ENCODE measurements around the gene VSNL1.

Gene VSNL1

DNA sequence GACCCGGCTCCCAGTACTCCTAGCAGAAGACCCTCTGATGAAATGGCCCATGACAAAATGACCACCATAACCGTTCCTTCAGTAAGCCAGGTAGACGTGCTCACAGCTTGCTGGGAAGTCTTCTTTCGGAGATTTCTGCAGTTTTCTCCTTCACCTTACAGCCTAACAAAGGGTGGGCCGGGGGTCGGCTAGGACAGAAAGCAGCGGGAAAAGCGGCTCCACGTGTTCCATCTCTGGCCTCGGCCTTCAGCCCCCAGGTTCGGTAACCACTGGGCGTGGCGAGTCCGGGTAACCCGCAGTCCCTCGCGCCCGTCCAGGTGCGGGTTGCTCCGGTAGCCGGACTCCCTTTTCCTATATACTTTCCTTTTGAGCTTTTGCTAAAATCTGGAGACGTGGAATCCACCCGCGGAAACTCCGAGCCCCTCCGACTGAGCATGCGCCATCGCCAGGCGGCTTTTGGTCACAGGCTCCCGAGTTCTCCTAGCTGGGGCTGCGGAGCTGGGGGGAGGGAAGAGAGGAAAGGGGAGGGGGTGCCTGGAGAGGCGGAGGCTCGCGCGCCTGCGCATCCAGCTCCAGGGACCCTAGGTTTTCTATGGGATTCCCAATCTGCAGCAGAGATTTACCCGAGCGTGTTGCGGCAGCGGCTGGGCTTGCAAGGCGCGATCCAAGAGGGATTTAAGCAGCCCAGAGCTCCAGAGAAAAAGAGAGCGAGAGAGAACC, at the start of gene VSNL1:
Gene VSNL1 (plus strand): TSS at position 604 of the 720 bp plus-strand sequence. CDS start 51,379 bp downstream, outside the sequence.
- DNase-seq: peak; percentile 95 to 98

DNA sequence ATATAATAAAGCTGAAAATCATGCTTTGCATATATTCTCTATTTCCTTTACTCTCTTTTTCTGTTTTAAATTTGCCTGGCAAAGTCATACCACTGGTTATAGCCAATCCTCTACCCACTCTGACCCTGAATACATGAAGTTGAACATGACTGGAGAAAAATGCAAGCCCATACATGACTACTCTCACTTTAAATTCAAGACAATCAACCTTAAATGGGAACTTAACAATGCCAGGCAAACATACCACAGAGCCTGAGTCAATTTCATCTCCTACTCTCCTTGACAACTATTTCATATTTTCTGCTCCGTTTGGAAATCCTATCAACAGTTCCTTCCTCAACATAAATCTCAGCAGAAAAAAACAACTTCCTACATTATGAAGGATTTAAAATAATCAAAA, 44.9 kb upstream of the VSNL1 start:
- DNase-seq: no peak

DNA sequence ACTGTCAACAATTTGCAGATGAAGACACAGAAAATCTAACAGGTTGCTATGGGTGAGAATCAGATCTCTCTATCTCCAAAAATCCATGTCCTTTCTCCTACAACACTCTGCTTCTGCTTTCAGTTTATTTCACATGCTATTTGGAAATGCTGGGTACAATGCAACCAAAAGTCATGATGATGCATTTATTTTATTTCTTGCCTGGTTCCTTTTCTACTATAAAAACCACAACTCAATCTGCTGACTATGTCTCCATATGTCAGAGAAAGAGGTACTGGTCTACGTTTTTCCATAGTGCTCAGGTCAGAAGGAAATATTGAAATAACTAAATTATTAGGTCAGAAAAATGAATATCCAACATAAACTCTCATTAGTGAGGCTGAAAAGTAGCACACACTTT, 42.8 kb upstream of the VSNL1 start:
- no peak for DNase-seq

DNA sequence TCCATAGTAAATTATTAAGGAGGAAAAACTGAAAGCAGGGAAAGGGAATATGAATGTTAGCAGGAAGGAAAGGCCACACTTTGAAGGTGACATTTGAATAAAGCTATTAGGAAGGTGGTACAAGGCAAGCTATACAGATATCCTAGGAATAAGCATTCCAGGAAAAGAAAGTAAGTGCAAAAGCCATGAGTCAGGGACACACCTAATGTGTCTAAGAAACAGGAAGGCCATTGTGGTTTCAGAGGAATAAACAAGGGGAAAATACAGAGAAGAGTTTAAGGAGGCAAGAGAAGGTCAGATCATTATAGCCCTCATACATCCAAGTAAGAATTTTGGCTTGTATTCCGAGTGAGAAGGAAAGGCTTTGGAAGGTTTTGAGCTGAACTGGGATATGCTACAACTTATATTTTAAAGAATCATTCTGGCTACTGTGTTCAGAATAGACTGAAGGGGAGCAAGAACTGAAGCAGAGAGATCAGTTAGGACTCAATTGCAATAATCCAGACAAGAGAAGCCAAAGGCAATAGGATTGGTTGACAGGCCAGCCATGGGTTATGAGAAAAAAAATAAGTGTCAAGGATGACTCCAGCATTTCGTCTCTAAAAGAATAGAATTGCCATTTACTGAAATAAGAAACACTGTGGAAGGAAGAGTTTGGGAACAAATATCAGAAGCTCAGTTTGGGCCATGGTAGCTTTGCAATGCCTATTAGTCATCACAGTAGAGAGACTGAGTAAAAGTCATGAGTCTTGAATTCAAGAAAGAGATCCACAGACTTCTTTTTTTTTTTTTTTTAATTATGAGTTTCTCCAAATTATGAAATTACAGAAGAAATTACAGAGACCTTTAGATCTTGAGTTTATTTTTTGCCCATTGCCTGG, 33.5 kb upstream of the VSNL1 start:
- DNase-seq: no peak

DNA sequence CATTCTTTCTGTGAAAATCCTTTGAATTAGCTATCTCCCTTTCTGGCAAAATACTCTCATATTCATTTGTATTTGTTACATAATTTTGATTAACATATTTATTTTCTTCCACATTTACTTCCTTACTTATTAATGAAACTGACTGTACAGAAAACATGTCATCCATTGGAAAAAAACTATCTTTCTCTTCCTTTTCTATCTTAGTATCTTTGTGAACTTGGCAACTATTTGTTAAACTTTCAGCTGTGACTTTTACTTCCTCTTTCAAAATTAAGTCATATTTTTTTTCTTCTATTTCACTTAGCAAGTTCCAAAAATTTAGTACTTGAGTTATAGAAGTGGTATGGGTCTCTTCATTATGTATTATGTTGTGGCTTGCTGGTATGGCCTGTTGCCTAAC, 24.8 kb upstream of the VSNL1 start:
- no peak for DNase-seq

DNA sequence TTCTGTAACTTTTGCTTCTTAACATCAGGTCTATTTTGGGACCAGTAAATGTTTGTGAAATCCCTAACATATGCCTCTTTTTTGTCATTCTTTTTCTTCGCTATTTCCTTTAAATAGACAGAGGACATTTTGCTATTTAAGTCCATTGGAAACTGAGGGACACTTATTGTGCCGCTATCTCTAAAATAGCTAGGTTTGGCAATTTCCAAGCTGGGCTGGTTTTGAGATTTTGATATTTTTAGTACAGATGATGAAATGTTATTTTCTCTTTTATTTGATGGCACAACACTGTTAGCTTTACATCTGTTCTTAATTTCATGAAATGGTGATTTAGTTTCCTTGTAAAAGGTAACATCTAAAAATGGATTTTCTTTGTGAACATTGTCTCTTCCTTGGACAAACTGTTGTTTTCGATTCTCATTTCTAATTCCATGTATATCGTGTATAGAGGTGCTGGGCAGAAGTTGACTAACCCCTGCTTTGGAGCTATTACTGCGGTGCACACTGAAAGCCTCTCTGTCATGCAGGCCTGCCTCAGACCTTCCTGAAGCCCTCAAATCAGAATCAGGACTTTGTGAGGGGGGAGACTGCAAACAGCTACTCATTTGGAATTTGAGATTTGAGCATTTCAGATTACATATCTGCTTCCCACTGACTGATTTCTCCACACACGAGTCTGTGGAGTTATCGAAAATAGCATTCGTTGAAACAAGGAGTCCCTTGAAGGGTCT, 22.9 kb upstream of the VSNL1 start:
- DNase-seq: no peak

DNA sequence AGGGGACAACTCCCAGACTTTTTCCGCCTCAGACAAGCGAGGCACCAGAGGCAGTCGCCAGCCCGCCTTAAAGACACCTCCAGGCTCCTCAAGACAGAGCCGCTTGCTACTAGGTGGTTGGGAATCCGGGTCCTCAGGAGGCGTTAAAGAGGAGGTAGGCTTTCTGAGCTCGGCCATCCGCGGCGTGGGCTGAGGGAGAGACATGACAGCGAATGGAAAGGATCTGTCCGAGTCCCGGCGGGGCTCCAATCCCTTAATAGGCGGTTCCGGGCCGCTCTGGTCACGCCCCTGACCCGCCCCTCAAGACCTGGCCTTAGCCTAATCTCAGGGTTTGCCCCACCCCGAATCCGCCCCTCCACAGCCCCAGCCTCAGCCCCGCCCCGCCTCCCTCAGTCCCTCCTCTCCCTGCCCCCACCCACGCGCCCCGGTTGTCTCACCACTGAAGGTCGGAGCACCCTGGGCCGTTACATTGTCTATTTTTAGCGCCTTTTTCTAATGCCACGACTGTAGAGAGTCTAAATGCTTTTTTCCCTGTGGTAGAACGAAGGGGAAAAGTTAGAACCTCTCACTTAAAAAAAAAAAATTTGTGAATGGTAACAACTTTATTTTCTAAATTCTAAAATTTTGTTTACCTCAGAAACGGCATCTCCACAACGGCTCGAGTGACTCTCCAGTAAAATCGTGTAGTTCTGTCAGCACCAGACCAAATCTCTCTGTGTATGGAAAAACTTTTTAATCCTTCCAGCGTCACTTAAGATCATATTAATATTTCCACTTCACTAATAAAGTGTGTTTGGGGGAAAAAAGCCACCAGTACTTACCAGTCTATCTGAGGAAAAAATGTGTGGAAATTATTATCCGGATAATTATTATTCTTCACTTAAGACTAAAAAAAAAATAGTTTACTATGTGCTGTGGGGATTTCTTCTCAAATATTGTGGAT, 22.0 kb upstream of the VSNL1 start, which contains the start of gene RAD51AP2:
Gene RAD51AP2 (minus strand): TSS at position 229 of the 943 bp plus-strand sequence. CDS start 25 bp downstream, at position 204.
- peak; percentile 84 to 88 for DNase-seq

DNA sequence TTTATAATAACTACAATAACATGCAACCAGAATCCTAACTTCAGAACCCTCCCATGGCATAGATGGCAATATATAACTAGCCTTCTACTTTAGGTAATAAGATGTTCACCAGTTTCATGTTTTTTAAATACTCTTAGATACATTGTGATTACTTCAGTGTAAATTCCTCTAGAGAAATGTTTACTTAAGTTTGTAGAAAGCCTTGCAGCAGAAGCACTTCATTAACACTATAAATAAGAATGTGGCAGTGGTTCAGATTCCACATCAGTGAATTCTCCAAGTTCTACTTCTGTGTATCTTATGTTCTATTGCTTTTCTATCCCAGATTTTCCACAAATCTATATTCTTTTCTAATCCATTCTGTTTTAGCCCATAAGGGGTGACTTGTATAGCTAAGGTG, 21.0 kb upstream of the VSNL1 start:
- DNase-seq: no peak

DNA sequence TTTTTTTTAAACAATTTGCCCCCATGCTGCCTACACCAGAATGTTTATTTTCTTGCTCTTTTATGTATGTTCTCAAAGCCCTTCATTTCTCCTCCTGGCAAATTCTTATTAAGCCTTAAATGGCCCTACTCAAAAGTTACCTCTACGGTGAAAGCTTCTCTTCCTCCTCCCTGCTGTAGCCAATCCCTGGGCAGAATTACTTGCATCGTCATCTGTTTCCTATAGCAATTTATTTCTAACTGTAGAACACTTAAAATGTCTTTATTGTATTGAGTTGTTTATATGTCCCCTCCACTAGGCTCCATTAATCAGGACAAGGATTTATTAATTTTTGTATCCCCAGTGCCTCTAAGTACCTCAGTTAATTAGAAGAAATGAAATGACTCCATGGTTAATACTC, 19.7 kb upstream of the VSNL1 start:
- DNase-seq: no peak

DNA sequence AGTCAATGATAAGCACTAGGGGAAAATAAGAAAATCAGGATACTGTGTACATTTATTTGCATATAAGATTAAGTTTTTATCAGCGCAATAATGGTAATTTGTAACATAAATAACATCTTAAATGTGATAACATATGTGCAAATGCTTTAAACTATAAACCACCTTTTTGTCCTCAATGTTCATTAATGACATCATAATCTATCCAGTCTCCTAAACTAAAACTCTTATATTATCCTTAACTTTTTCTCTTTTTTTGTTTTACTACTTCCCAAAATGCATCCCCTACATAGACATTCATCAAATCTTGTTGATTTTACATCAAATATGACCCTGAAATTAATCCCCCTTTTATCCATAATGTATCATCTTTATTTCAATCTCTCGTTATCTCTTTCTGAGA, 18.9 kb upstream of the VSNL1 start:
- no peak for DNase-seq

DNA sequence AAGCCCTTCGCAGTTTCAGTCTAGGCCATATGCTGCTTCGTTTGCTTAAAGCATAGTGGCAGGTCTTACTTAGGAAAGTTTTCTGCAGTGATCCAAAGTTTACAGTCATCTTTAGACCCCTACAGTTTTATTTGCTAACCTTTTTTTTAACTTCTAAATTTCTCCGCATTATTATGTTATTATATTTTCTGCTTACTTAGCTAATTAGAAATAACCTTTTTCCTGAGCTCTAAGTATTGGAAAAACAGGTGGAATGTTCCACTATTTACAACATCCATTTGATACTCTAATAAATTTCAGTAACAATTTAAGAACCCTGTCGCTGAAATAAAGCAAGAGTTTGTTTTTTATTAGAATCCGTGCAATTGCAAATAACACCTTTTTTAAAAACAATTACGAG, 18.2 kb upstream of the VSNL1 start:
- DNase-seq: no peak

DNA sequence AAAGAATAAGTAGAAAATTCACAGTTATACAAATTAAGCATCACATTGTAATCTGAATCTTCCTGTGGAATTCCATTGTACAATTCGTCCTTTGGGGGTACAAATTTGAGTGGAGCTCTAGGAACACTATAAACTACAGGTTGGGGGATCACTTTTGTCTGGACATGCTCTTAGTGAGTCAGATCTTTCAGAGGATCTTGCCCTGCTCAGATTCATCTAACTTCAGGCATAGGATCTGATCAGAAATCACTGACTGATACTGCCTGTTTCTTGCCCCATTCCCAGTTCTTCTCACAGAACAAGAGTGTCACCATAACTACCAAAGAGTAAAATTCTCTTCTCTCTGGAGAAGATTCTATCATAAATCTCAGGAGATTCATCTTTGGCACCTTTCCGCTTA, 10.7 kb upstream of the VSNL1 start:
- DNase-seq: no peak

DNA sequence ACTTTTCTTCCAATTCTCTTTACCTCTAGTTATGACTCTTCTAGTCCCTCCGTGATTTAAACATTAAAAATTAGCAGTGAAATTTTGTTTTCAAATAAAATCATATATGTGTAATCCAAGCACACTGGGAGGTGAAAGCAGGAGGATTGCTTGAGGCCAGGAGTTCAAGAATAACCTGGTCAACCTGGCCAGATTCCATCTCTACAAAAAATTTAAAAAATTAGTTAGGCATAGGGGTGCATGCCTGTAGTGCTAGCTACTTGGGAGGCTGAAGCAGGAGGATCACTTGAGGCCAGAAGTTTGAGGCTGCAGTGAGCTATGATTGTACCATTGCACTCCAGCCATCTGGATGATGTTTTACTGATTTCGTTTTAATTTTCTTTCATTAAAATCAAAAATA, 7.0 kb upstream of the VSNL1 start:
- DNase-seq: no peak

DNA sequence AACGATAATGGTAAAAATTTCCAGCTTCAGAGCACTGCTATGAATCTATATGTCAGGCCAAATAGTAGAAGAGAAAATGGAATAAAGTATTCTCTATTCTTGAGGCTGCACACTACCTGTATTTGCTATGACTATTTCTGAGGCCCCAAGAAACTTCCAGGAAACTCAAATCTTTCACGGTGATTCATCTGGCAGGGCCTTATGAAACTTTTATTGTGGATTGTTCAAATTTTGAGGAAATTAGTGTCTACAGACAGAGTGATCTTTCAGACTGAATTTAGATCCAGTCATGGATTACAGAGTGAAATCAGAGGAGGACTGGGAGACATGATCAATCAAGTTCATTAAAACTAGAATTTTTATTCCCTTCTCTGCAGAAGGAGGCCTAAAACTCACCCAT, 4.1 kb upstream of the VSNL1 start:
- no peak for DNase-seq

DNA sequence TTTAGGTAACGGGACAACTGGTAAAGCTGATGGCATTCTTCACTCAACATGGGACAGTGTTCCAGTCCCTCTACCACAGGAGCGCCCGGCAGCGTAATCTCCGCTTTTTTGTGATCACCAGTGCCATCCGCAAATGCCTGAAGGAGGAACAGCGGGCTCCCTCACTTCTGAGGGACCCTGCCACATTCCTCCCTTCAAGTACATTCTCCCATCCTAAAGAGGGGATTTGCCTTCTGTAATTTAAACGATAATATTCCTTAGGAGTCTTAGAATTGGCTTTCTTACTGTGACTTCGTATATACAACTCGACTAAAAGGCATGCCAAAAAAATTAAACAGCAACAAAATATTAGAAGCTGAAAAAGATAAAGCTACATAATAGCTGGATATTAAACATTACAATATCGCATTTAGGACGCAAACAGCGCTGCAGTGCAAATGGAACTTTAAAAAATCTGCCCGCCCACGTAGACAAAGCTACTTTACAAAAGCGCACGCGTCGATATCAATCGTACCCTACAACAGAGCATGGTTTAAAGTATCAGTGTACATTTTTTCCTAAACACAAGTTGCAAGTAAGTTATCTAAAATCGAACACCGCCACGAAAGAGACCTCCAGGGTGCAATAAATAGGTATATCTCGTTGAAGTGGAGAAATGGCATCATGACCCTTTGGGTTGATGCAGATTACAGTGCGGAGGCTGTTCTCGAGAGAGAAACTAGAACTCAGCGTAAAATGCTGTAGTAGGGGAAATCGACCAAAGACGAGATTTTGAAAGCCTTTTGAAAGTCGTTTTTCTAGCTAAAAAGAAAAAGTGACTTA, 2.3 kb upstream of the VSNL1 start:
- no peak for DNase-seq

DNA sequence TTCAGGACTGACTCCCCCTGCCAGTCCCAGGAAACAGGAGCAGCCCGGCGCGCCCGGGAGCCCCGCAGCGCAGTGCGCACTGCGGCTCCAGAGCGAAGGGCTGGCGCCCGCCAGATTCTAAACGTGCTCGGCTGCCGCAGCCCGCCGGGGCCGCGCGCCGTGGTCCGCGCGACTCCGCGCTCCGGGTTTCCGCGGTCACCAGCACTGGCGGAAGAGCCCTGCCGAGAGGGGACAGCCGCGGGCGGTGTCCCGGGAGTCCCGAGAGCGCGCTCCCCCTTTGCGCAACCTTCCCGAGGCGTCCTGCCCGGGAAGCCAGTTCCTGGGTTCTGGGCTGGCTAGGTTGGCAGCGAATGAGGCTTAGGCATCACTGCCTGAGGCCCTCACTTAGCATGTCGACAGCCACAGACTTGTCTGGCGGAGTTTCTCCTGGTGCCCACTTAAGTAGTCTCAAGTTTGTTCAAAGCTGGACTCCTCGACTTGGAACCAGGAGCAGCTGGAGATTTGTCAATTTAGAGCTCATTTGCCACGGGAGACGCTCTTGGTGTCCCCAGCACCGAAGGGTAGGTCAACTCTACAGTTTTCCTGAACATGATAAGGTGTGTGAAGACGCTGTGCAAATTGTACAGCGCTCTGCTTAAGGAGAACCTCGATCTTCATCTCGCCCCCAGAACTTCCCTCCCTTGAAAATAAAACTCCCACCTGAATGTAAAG, 1.5 kb upstream of the VSNL1 start:
- DNase-seq: peak; percentile 64 to 82

DNA sequence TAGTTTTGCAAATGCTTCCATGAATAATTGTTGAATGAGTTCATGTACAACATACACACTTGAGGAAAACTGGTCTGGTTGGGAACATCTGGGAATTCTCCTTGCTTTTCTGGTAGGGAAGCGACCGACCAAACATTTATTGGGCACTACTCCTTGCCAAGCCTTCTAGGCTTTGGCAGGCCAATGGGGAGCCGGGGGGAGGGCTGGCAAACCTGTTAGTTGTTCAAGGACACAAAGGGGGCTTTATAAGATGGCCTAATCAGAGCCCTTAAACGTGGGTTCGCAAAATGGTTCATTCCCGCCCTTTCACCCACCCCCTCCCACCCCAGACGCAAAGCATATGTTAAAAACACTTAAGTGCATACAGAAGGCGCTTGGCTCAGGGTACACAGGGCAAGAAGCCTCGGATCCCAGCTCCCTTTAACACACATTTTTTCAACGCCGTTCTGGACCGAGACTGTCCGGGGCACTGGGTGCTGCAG, 844 bp upstream of the VSNL1 start:
- peak; percentile 84 to 87 for DNase-seq

DNA sequence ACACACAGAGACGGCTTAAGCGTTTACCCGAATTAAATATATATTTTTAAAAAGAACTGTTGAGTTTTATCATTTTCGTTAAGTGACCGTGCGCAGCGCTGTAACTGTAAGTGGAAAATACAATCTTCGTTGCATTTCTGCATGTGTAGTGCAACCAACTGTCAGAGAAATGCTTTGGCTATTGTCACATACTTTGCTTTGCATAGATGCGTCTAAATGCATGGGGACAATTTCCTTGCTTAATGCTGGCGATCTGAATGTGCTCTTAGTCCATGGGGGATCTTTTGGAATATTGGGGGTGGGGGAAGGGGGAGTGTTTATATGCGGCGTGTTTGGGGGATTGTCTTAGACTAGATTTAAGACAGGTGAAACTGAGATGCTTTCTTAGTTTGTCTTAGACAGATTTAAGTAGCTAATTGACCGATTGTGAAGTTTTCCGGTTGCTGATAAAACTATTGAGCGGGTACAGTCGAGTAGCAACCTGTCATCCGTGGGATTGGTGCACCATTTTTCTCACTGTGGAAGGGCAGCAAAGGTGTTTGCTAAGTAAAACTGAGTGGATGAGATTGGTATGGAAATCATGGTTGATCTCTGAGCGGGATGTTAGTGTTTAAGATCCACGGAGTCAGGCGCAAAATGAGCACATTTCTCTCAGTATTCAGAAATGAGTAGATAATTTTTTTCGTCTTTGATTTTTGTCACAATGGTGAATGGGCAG, 476 bp downstream of the VSNL1 start:
- DNase-seq: no peak

DNA sequence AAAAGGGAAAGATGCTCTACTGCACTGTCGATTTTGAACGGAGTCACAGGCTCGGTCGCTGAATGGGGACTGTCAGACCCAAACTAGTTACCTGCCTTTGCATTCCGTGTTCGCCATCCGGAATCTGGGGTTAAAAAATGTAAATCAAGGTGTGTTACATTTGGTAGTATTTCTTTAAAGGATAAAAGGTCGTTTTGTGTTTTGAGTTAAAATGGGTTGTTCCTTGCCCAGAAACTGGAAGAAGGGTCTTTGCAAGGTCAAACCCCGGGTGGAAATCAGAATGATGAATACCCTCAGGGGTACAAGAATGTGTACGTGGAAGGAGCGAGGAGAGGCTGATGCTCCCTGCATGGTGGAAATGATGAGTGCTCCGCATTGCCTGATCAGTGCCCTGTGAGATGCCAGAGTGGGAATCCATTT, 1.0 kb downstream of the VSNL1 start:
- DNase-seq: no peak

DNA sequence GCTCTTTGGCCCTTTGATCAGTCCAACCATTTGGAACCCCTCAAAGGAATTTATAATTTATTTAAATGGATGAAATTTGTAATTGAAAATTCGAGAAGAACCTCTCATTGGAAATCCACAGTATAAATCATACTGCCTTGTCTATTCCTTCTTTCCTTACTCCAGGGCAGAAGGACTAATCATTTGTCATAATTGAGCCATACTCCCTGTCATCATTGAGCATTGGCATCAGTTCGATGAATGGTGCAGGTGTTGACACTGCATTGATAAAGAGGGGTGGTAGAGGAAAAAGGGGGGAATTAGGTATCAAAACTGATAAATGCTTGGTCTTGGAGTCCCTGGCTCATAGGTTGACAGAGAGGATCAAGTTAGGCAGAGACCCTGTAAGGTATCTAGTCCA, 2.0 kb downstream of the VSNL1 start:
- no peak for DNase-seq
